Nephron progenitor cell (in vitro differentiated cells): ENCODE results near the gene LMF1.

Experiments used
- DNase-seq: peaks from one replicate; pipeline ENCODE4 v3.0.0; 2021
- H3K27ac Mint-ChIP-seq: 2 replicates; pipeline ENCODE4 v1.8.0; 2021; ENCODE audit warnings: mild to moderate bottlenecking, moderate library complexity, mixed read lengths
- H3K27me3 Mint-ChIP-seq: 2 replicates; pipeline ENCODE4 v1.8.0; 2021; ENCODE audit warnings: mild to moderate bottlenecking, low read depth, mixed read lengths; ENCODE audit not compliant: poor library complexity
- H3K36me3 Mint-ChIP-seq: 2 replicates; pipeline ENCODE4 v1.8.0; 2021; ENCODE audit warnings: low read depth, mixed read lengths
- H3K4me1 Mint-ChIP-seq: 2 replicates; pipeline ENCODE4 v1.8.0; 2021; ENCODE audit warnings: mixed read lengths
- H3K4me3 Mint-ChIP-seq: 2 replicates; pipeline ENCODE4 v1.8.0; 2021; ENCODE audit warnings: mild to moderate bottlenecking, moderate library complexity, mixed read lengths
- H3K9me3 Mint-ChIP-seq: 2 replicates; pipeline ENCODE4 v1.8.0; 2021; ENCODE audit warnings: mild to moderate bottlenecking, moderate library complexity, mixed read lengths
- TF ChIP-seq, protein P1 (sequence below): fragments of 200-600 bp; sonication (generic); IDR thresholded peaks from 2 replicates; pipeline ENCODE4 v1.5.0; 2021; ENCODE audit warnings: antibody characterized with exemption

The LMF1 gene

DNA sequence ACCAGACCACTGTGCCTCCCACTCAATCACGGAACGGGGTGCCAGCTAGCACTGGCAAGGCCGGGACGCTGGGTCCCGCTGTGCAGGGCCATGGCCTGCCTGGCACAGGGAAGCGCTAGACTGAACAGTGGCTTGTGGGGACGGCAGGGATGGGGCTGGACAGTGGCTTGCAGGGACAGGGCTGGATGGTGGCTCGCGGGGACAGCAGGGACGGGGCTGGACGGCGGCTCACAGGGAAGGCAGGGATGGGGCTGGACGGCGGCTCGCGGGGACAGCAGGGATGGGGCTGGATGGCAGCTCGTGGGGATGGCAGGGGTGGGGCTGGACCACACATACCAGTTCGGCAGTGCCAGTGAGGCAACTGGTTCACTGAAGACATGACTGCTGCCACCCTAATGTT is 32.6 kb downstream of the LMF1 start:
- peaks cover 39% of the 10 kb centered on the region for H3K9me3 Mint-ChIP-seq
- peaks cover 2% of the 10 kb centered on the region for H3K27me3 Mint-ChIP-seq
- H3K4me3 Mint-ChIP-seq: no peak overlapping the region
- H3K27ac Mint-ChIP-seq: no peak overlapping the region
- no peak for DNase-seq
- peaks cover 5% of the 10 kb centered on the region for H3K4me1 Mint-ChIP-seq
- H3K36me3 Mint-ChIP-seq: peaks cover 50% of the 10 kb centered on the region
- TF ChIP-seq, protein P1, sequence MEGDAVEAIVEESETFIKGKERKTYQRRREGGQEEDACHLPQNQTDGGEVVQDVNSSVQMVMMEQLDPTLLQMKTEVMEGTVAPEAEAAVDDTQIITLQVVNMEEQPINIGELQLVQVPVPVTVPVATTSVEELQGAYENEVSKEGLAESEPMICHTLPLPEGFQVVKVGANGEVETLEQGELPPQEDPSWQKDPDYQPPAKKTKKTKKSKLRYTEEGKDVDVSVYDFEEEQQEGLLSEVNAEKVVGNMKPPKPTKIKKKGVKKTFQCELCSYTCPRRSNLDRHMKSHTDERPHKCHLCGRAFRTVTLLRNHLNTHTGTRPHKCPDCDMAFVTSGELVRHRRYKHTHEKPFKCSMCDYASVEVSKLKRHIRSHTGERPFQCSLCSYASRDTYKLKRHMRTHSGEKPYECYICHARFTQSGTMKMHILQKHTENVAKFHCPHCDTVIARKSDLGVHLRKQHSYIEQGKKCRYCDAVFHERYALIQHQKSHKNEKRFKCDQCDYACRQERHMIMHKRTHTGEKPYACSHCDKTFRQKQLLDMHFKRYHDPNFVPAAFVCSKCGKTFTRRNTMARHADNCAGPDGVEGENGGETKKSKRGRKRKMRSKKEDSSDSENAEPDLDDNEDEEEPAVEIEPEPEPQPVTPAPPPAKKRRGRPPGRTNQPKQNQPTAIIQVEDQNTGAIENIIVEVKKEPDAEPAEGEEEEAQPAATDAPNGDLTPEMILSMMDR: no peak

- TF ChIP-seq, protein P1: no peak
Observed at GRCh38 chr16:937723-938122, 33.1 kb downstream of the LMF1 start.

GRCh38 chr16:937311-937710 is 33.5 kb downstream of the LMF1 start:
- H3K9me3 Mint-ChIP-seq: peaks cover 31% of the 10 kb centered on the region
- peaks cover 2% of the 10 kb centered on the region for H3K27me3 Mint-ChIP-seq
- H3K4me1 Mint-ChIP-seq: peaks cover 12% of the 10 kb centered on the region
- no peak for DNase-seq
- no peak overlapping the region for H3K4me3 Mint-ChIP-seq
- H3K27ac Mint-ChIP-seq: no peak overlapping the region
- TF ChIP-seq, protein P1: no peak
- H3K36me3 Mint-ChIP-seq: peaks cover 48% of the 10 kb centered on the region

More at GRCh38 chr16:937723-938122, 33.1 kb downstream of the LMF1 start:
- no peak overlapping the region for H3K27ac Mint-ChIP-seq
- H3K4me3 Mint-ChIP-seq: no peak overlapping the region
- peaks cover 2% of the 10 kb centered on the region for H3K27me3 Mint-ChIP-seq
- DNase-seq: no peak
- peaks cover 35% of the 10 kb centered on the region for H3K9me3 Mint-ChIP-seq
- H3K36me3 Mint-ChIP-seq: peaks cover 51% of the 10 kb centered on the region
- peaks cover 9% of the 10 kb centered on the region for H3K4me1 Mint-ChIP-seq

DNA sequence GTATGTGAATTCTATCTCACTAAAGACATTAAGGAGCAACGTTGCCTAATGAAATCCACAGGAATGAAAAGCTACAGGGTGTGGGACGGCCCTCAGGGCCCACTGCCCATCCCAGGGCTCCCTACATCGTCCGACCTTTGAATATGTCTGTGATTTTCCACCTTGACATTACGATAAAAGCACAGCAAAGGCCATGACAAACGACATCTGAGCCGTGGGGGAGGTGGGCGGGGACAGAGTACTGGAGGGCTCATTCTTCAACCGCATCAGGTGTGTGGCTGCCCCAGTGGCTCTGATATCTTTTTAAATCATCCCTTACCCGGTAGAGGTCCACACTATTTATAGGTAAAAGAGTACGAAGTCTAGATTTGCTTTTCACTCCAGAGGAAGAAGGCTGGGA is 35.1 kb downstream of the LMF1 start:
- H3K4me1 Mint-ChIP-seq: peaks cover 24% of the 10 kb centered on the region
- TF ChIP-seq, protein P1: no peak
- H3K27me3 Mint-ChIP-seq: no peaks in the 10 kb centered on the region
- peaks cover 14% of the 10 kb centered on the region for H3K9me3 Mint-ChIP-seq
- no peak for DNase-seq
- no peak overlapping the region for H3K4me3 Mint-ChIP-seq
- H3K27ac Mint-ChIP-seq: no peak overlapping the region
- peaks cover 39% of the 10 kb centered on the region for H3K36me3 Mint-ChIP-seq

DNA sequence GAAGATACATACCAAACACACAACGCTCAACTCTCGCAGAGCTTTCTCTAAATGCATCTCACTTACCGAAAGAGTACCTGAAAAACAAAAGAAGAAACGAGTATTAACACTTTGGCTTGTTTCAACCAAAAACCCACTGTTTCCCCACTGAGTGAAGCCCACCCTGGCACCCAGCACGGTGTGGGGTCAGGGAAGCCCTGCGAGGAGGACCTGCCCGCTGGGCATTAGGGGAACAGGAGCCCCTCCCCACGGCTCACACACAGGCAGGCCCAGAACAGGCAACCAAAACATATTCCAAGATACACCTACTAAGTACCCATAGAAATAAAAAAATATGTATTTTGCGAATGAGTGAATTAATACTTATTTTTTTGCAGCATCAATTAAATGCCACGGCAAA is 36.6 kb downstream of the LMF1 start:
- TF ChIP-seq, protein P1: no peak
- DNase-seq: no peak
- H3K27me3 Mint-ChIP-seq: peaks cover 4% of the 10 kb centered on the region
- H3K4me3 Mint-ChIP-seq: no peak overlapping the region
- H3K36me3 Mint-ChIP-seq: peaks cover 37% of the 10 kb centered on the region
- H3K27ac Mint-ChIP-seq: peak overlapping the region; percentile 59
- H3K9me3 Mint-ChIP-seq: no peaks in the 10 kb centered on the region
- peaks cover 39% of the 10 kb centered on the region for H3K4me1 Mint-ChIP-seq

- H3K4me1 Mint-ChIP-seq: peaks cover 43% of the 10 kb centered on the region
- H3K4me3 Mint-ChIP-seq: no peak overlapping the region
- H3K36me3 Mint-ChIP-seq: peaks cover 31% of the 10 kb centered on the region
- peaks cover 7% of the 10 kb centered on the region for H3K27me3 Mint-ChIP-seq
- TF ChIP-seq, protein P1: no peak
- H3K27ac Mint-ChIP-seq: no peak overlapping the region
- no peaks in the 10 kb centered on the region for H3K9me3 Mint-ChIP-seq
- no peak for DNase-seq
Observed at GRCh38 chr16:933581-933980, 37.2 kb downstream of the LMF1 start.
